Hippocampal formation (tissue), 2 donors: ENCODE measurements around the gene NKTR.

Experiments
- DNase-seq, 2 donors: peaks; one replicate each; lab custom pipeline; 2025; lab: John Stamatoyannopoulos, UW

The NKTR gene

GRCh38 chr3:42662037-42662812, 61.7 kb downstream of the NKTR start:
- no peak for DNase-seq

DNA sequence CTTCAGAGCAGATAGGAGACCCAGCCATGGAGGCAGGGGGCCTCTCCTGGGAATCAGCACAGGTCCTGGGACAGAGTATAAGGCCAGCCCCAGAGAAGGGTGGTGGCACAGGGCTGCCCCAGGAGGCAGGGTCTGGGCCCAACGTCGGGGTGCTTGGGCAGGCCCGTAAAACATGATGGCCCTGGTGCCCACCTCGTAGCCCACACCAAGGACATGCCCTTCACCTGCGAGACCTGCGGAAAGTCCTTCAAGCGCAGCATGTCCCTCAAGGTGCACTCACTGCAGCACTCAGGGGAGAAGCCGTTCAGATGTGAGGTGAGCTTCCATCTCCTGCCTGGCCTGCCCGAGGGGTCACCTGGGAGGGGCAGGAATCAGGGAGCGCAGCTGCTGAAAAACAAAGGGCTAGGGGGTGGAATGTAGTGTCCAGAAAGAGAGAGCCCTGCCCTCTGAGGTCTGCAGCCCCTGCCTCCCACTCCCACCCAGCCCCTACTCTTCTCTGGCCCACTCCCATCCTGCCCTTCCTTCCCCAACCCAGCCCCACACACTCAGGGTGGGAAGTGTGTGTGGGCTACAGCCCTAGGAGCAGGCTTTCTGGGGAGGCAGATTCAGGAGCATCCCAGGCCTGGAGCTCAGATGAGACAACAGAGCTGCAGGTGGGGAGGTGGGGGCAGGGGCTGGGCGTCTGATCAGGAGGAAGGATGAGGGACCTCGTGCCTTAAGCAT, 62.5 kb downstream of the NKTR start:
- no peak for DNase-seq

GRCh38 chr3:42663581-42664437, 63.3 kb downstream of the NKTR start:
- no peak for DNase-seq

GRCh38 chr3:42664438-42664803, 63.9 kb downstream of the NKTR start:
- no peak for DNase-seq

GRCh38 chr3:42665050-42665878, 64.8 kb downstream of the NKTR start:
- DNase-seq, result no peak

DNA sequence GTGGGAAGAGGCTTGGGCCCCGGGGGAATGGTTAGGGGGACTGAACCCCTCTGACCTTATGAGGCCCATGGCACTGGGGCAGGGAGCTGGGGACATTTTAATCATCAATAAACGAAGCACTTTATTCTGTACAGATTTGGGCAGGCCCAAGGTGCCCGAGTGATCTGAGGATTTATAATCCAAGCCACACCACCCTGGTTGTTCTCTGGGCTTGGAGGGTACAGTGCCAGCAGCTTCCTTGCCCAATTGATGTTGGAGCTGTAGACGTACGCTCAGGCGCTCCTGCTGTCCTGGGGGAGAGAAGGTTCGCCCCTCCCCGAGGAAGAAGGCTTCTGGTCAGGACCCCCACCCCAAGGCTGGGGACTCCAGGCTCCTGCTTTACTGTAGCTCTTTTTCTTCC, 65.5 kb downstream of the NKTR start:
- DNase-seq, result no peak

GRCh38 chr3:42666577-42666998, 66.1 kb downstream of the NKTR start:
- no peak for DNase-seq

GRCh38 chr3:42667096-42667522, 66.6 kb downstream of the NKTR start:
- DNase-seq, result no peak

DNA sequence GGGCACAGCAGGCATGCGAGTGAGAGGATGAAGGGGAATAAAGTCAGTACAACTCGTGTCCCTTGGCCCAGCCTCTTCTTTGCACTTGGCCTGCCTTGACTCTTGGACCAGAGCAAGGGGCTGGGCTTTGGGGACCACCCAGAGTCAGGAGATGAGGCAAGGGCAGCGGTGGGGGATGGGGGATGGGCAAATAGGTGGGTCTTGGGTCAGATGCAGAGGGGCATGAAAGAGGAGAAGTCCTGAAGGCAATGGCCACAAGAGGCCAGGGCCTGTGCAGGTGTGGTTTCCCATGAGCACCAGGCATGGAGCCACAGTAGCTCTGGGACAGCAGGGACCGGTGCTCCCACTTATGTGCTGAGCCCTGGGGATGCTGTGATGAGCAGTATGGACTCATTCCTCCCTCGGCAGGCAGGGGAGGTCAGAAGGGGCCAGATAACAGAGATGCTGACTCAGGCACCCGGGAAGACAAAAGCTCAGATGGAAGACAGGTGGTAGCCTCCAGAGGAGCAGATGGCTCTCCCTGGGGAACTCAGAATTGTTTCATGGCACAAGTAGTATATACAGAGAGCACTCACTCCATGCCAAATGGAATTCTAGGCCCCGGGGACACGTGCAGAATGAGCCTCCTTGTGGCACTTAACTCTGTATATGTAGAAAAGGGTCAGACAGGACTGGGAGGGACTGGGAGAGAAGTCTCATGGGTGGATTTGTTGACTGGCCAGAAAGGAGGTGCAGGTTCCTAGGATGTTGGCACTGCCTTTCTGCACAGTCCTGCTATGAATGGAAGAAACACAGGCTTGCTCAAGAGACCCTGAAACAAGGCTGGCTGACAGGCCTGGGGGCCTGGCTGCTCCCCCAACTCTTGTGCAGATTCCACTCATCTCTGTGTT, 67.3 kb downstream of the NKTR start:
- DNase-seq, result peak in 1 of 2 donors; percentile 11

GRCh38 chr3:42668413-42668760, 67.9 kb downstream of the NKTR start:
- no peak for DNase-seq

DNA sequence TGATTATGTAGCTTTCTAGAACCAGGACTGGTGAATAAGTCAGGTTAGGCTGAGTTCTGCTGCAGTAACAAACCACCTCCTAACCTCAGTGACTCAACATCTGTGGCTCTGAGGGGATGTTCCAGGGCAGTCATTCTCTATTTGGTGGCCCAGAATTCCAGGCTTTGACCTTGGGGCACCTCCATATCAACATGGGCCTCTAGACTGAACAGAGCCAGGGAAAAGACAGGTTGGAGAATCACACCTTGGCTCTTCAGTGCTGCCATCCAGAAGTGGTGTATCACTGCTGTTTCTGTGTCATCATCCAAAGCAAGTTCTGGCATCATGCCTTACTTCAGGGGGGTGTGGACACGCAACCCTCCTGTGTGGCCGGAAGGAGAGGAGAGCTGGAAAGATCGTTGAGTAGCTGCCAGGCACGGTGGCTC, 68.3 kb downstream of the NKTR start:
- DNase-seq, result no peak

DNA sequence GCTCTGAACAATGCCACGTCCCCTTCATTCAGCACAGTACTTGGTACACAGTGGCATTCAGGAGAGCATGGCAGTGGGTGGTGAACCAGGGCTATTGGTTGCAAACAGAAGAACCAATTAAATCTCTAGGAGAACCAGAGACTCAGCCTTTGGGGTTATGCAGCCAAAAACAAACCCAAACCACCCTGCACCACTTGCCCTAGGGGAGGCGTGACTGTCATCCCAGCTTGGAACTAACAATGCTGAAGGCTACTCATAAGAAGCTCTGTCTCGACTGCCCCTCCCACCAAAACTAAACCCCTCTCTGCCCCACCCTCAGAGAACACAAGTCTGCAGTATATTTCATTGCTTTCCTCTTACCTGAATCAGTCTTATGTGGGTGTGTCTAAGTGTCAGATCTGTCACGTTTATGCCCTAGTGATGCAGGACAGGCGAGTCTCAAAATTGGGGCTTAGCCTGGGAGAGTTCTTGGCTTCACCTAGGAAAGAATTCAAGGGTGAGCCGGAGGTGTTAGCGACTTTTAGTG, 69.6 kb downstream of the NKTR start:
- no peak for DNase-seq

DNA sequence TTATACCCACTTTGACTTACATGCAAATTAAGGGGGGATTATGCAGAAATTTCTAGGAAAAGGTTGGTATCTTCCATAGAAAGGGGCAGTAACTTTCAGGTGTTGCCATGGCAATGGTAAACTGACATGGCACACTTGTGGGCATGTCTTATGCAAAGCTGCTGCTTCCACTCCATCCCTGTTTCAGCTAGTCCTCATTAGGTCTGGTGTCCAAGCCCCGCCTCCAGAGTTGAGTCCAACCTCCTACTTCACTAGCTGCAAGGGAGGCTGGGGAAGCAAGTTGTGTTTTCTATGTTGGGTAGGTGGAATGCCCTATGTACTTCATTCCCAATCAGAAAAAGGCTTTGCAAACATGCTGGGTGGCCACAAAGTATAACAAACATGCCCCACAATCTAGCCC, 70.2 kb downstream of the NKTR start:
- no peak for DNase-seq

DNA sequence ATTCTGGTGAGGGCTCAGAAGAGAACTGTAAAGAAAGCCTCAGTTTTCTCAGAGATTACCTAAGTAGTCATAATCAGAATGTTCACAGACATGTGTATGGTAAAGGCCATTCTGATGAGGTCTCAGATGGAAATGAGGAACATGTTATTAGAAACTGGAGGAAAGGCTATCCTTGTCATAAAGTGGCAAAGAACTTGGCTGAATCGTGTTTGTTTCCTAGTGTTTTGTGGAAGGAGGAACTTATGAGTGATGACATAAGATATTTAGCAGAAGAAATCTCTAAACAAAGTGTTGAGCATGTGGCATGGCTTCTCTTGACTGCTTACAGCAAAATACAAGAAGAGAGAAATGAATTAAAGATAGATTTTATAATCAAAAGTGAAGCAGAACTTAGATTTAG, 72.0 kb downstream of the NKTR start:
- no peak for DNase-seq

DNA sequence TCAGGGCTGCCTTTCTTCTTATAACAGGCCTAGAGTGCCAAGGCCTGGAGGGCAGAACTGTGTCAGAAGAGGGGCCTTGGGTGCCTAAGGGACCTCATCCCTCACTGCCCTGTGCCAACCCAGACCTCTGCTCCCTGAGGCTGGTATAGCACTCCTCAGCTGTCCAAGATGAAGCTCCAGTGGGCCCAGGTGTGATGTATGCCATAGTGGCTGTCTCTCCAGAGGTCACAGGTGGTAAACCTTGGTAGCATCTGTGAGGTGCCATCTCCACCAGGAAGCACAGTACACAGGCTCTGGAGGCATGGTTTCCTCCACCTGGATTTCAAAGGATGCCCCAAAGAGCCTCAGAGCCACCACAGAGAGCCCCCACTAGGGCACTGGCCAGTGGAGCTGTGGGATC, 72.6 kb downstream of the NKTR start:
- DNase-seq, result no peak

- DNase-seq, result no peak
These were observed 73.7 kb downstream of the NKTR start for GRCh38 chr3:42674146-42674545.

- DNase-seq, result no peak
These were observed 75.4 kb downstream of the NKTR start for GRCh38 chr3:42675909-42676308.

DNA sequence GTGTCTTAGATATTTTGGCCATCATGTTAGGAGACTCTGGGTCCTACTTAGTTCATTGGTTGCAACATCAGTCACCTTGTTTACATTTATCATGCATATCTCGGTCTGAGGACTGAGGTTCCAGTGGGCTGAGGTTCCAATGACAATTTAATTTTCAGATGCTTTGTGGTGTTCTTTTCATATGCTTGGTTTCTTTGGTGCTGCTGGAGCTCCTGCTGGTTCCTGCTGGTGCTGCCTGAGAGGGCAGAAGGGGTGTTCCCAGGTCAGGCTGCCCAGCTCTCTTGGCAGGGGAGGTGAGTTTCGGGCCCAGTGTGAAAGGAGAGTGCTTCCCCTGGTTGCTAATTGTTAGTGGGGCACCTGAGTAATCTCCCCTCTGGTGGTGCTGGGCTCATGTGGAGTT, 78.0 kb downstream of the NKTR start:
- DNase-seq, result no peak

DNA sequence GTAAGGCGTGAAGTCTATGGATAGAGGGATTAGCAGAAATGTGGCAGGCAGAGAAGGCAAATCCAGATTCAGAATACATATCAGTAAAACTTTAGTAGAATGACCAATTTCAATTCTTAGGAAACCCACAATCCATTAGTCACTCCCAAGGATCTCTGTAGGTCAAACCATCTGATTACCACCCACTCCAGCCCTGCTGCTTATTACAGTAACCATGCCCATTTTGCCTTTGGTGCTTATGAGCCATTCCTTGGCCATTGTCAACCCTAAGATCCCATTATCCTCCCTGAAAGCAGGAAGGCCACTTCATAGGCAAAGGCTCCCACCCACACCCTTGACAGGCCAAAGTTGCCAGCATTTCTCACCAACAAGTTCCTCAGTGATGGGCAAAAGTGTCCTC, 79.8 kb downstream of the NKTR start:
- no peak for DNase-seq

GRCh38 chr3:42680806-42681205, 80.3 kb downstream of the NKTR start:
- DNase-seq, result no peak
